Measurements from ENCODE around the gene CDH15.
A peak's percentile ranks its signal among the peaks of the same experiment; 100 is the strongest.

The CDH15 gene

GRCh38 chr16:89201439-89202377 is 30.2 kb downstream of the CDH15 start:
- H3K4me3 ChIP-seq (ENCODE audit: low read length) = no peak overlapping the region
- DNase-seq (ENCODE audit: low read depth) = peak; percentile 42
- TF ChIP-seq CTCF (conservative IDR thresholded peaks at IDR 0.05; ENCODE audit: low read length) = no peak

GRCh38 chr16:89202422-89203215 is 31.1 kb downstream of the CDH15 start:
- H3K4me3 ChIP-seq (ENCODE audit: low read length) = no peak overlapping the region
- no peak for DNase-seq (ENCODE audit: low read depth)
- no peak for TF ChIP-seq CTCF (conservative IDR thresholded peaks at IDR 0.05; ENCODE audit: low read length)

GRCh38 chr16:89207993-89208392 is 36.4 kb downstream of the CDH15 start:
- TF ChIP-seq CTCF (conservative IDR thresholded peaks at IDR 0.05; ENCODE audit: low read length) = no peak
- H3K4me3 ChIP-seq (ENCODE audit: low read length) = no peak overlapping the region
- DNase-seq (ENCODE audit: low read depth) = no peak

- no peak for DNase-seq (ENCODE audit: low read depth)
- no peak overlapping the region for H3K4me3 ChIP-seq (ENCODE audit: low read length)
- TF ChIP-seq CTCF (conservative IDR thresholded peaks at IDR 0.05; ENCODE audit: low read length) = no peak
These were observed 38.0 kb downstream of the CDH15 start for GRCh38 chr16:89209522-89210044.

GRCh38 chr16:89210165-89210903 is 38.8 kb downstream of the CDH15 start:
- no peak overlapping the region for H3K4me3 ChIP-seq (ENCODE audit: low read length)
- no peak for TF ChIP-seq CTCF (conservative IDR thresholded peaks at IDR 0.05; ENCODE audit: low read length)
- DNase-seq (ENCODE audit: low read depth) = no peak

GRCh38 chr16:89210904-89211515 is 39.5 kb downstream of the CDH15 start:
- TF ChIP-seq CTCF (conservative IDR thresholded peaks at IDR 0.05; ENCODE audit: low read length) = no peak
- peak; percentile 55 for DNase-seq (ENCODE audit: low read depth)
- no peak overlapping the region for H3K4me3 ChIP-seq (ENCODE audit: low read length)
